ENCODE data around the gene IRAK2.

Gene IRAK2

DNA sequence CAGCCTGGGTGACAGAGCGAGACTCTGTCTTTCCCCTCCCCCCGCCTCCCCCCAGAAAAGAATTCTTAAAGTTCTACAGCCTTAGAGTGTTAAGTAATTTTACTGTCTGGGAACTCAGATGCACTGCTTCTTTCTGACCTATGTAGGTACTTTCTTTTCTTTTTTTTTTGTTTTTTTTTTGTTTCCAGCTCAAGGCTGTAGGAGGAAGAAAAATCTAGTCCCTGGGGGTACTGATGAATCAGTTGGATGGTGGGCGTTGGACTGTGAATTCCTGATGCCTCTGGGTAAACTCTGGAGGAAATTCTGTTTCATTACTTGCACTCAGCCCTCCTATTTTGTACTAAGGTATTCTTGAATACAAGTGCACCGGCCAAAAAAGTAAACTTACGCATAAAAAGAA lies 117.2 kb downstream of the IRAK2 start:
- no peak for DNase-seq (ENCODE audit: low spot score)

DNA sequence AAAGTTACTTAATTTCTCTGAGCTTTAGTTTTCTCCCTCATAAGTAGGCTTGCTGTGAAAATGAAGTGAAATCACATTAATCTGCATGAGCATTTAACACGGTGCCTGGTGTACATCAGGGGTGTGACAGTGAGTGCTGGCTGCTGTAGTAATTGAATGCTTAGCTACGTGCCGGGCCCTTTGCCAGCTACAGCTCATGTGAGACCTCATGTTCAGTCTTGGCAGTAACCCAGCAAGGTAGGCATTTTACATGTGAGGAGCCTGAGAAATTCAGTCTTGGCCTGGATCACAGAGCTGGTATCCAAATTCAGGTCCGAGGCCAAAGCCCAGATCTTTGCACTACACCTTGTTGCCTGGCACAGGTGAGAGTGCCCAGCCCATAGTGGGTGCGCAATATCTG lies 118.9 kb downstream of the IRAK2 start:
- DNase-seq (ENCODE audit: low spot score), result no peak

- DNase-seq (ENCODE audit: low spot score), result no peak
Observed at GRCh38 chr3:10284496-10284895, 119.8 kb downstream of the IRAK2 start.

DNA sequence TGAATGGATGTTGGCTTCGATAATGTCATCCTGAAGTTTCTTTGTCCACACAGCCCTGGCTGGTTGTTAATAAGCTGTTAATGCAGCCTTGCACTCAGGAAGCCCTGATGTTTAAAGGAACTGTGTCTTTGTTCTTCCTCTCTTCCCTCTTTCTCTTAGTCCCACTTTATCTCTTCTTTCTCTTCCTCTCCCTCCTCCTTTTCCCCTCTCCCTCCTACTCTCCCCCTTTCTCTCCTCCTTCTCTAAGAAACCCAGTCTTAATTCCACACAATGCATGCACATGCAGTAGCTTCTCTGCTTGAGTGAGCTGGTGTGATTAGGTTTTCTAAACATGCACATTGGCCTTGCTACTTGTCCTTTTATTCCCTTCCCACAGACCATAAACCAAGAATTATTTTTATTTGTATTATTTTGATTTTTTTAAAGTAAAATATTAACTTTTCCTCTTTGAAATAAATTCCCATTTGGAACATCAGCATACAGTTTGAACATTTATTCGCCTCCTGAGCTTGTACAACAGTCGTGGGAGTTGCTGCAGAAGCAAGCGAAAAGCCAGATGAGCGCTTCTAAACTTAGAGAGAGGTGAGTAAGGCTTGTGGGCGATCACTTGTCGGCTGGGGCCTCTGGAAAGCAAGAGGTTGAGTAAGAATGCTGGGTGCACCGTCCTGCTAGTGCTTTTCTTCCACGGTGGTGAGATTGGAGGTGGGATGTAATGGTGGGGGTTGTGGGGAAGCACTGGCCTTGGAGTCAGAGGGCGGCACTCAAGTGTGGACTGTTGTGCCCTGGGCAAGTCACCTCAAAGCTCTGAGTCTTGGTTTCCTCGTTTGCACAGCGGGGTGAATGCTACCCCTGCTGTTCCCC lies 120.8 kb downstream of the IRAK2 start:
- DNase-seq (ENCODE audit: low spot score), result no peak

DNA sequence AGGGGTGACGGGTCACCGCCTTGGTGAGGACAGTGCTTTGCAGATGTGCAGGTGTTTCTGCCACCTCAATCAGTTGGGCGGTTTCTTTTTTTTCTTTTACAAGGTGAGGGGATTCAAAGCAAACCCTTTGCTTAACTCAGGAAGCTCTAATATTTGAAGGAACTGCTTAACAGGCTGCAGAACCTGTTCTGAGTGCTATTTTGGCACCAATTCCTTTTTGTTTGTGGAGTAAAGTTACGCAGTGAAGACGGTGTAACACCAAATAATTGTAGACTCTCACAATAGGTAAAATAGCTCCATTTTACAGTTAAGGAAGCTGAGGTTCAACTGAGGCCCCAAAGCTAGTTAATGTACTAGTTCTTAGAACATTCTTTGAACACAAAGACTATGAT lies 121.4 kb downstream of the IRAK2 start:
- DNase-seq (ENCODE audit: low spot score), result no peak

DNA sequence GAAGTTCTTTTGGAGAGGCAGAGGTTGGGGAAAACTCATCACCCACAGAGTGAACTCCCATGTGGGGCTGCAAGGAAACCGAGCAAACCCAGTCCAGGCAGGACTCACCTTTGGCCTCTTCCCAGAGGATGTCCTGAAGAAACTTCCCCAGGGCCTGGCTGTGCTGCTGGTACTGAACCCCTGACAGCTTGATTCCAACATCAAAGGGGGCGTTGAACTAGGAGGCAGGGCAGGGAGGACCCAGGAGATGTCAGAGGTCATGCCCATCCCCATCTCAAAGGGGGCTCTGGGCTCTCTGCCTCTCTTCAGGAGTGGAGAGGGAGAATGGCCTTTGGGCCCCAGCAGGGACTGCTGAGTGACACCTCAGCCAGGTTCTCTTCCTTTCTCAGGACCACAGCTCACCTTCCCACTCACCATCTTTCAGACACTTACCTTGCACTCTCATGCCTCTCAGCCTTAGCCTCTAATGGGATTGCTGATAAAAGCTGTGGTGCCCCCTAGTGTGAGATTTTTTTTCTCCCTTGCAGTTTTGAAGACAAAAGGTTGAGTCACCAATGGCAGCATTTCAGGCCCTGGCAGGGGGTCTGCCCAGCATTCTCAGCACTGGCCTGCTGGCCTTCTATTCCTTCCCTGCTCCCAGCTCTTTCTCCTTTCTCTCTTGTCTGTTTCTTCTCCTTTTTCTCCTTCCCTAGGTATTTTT lies 122.0 kb downstream of the IRAK2 start:
- peak; percentile 62 for DNase-seq (ENCODE audit: low spot score)

- DNase-seq (ENCODE audit: low spot score), result no peak
Observed at GRCh38 chr3:10287936-10288574, 123.3 kb downstream of the IRAK2 start.

GRCh38 chr3:10288575-10288960 lies 123.8 kb downstream of the IRAK2 start:
- no peak for DNase-seq (ENCODE audit: low spot score)

DNA sequence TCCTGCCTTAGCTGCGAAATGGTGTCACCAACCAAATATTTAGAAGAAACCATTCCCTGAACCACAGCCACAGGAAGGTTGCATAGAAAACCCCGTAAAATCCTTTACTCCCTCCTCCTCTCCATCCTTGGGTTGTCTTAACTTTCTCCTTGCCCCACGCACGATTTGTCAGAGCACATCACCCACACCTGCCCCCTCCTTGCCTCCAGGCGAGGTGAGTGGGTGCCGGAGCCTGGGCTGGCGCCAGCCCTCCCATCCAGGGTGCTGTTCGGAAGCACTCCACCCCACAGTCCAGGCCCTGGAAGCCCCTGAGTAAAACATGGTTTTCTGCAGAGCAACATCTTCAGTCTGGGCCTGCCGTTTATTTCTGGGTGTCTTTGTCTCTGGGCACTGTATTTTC lies 124.4 kb downstream of the IRAK2 start:
- DNase-seq (ENCODE audit: low spot score), result no peak

GRCh38 chr3:10289787-10290355 lies 125.2 kb downstream of the IRAK2 start:
- no peak for DNase-seq (ENCODE audit: low spot score)

- DNase-seq (ENCODE audit: low spot score), result no peak
Observed at GRCh38 chr3:10290481-10291176, 125.9 kb downstream of the IRAK2 start.

GRCh38 chr3:10291641-10292040 lies 126.9 kb downstream of the IRAK2 start:
- no peak for DNase-seq (ENCODE audit: low spot score)

- no peak for DNase-seq (ENCODE audit: low spot score)
Observed at GRCh38 chr3:10292505-10293419, 128.0 kb downstream of the IRAK2 start, which contains the start of gene GHRL. Gene GHRL (minus strand): TSS chr3:10292947. CDS start chr3:10290180, 2,767 bp downstream.

Small RNA genes lying within 50 kb of the gene (small RNA-seq; reads per million reads assigned to genes)
- gene RF02126, result 0 reads per million in 2 experiments
